ENCODE measurements around the gene TMEM151B.

The TMEM151B gene

DNA sequence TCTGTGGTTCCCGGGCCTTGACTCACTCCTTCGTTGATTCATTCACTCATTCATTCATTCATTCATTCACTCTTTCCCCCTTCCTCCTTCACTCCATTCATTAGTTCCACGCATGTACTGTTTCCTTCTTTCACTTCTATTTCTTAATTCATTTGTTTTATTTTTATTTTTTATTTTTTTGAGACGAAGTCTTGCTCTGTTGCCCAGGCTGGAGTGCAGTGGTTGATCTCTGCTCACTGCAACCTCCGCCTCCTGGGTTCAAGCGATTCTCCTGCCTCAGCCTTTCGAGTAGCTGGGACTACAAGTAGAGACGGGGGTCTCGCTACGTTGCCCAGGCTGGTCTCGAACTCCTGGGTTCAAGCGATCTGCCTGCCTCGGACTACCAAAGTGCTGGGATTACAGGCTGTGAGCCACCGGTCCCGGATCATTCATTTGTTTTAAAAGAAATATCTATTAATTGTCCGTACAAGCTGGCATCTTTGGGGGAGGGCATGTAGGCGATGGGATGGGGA lies 4.5 kb upstream of the TMEM151B start:
- H3K9me2 ChIP-seq (replicated peaks; ENCODE audit: low read depth, low read length), result no peaks in the 10 kb centered on the region
- H2AFZ ChIP-seq (ENCODE audit: low read length), result 0 out of 2 replicates have a peak overlapping the region, but pooled peaks have one; percentile 85
- peaks cover 36% of the 10 kb centered on the region for H3K79me2 ChIP-seq (ENCODE audit: insufficient read depth, low read length)
- peak overlapping the region; percentile 85 for H3K4me3 ChIP-seq (ENCODE audit: low read length, poor library complexity, severe bottlenecking)
- peak overlapping the region; percentile 93 for H3K4me2 ChIP-seq (ENCODE audit: low read depth, low read length, poor library complexity, severe bottlenecking)
- TF ChIP-seq, protein P1, sequence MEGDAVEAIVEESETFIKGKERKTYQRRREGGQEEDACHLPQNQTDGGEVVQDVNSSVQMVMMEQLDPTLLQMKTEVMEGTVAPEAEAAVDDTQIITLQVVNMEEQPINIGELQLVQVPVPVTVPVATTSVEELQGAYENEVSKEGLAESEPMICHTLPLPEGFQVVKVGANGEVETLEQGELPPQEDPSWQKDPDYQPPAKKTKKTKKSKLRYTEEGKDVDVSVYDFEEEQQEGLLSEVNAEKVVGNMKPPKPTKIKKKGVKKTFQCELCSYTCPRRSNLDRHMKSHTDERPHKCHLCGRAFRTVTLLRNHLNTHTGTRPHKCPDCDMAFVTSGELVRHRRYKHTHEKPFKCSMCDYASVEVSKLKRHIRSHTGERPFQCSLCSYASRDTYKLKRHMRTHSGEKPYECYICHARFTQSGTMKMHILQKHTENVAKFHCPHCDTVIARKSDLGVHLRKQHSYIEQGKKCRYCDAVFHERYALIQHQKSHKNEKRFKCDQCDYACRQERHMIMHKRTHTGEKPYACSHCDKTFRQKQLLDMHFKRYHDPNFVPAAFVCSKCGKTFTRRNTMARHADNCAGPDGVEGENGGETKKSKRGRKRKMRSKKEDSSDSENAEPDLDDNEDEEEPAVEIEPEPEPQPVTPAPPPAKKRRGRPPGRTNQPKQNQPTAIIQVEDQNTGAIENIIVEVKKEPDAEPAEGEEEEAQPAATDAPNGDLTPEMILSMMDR (conservative IDR thresholded peaks at IDR 0.05; ENCODE audit: low read length), result no peak
- TF ChIP-seq EZH2phosphoT487 (IDR thresholded peaks at IDR 0.05; ENCODE audit: borderline replicate concordance), result no peak
- H3K27me3 ChIP-seq (ENCODE audit: insufficient read depth, low read length, poor library complexity, severe bottlenecking), result no peaks in the 10 kb centered on the region
- peaks cover 45% of the 10 kb centered on the region for H3K4me1 ChIP-seq (ENCODE audit: insufficient read depth, low read length, poor library complexity, severe bottlenecking)
- H3F3A ChIP-seq (ENCODE audit: low read depth), result no peaks in the 10 kb centered on the region
- H3K9ac ChIP-seq (ENCODE audit: low read depth, low read length, poor library complexity, severe bottlenecking), result no peak overlapping the region
- no peaks in the 10 kb centered on the region for H3K36me3 ChIP-seq (ENCODE audit: insufficient read depth, low read length)
- H3K9me3 ChIP-seq (ENCODE audit: insufficient read depth, low read depth, low read length), result no peaks in the 10 kb centered on the region
- peaks cover 18% of the 10 kb centered on the region for H4K20me1 ChIP-seq (ENCODE audit: insufficient read depth, low read length, poor library complexity, severe bottlenecking)

DNA sequence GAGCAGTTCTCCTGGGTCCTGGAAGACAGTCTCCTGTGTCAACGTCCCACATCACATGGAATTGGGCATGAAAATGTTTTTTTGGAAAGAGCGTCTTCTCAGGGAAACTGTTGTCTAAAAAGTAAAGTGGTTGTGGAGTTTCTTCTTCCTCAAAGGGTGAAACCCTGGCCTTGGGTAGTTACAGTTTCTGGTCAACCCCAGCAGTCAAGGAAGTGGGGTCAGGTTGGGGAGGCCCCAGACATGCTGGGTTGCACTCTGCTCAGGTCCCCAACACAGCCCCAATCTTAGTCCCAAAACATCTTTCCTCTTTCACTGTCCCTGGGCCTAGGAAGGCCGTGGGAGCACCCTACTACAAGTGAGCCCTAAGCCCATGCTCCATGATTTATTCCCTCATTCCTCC lies 3.9 kb upstream of the TMEM151B start:
- Histone ChIP-seq H4K20me1 (ENCODE audit: insufficient read depth, low read length, poor library complexity, severe bottlenecking) (peaks cover 18% of the 10 kb centered on the region), H3K4me1 (ENCODE audit: insufficient read depth, low read length, poor library complexity, severe bottlenecking) (peaks cover 45% of the 10 kb centered on the region), H3K27me3 (ENCODE audit: insufficient read depth, low read length, poor library complexity, severe bottlenecking) (no peaks in the 10 kb centered on the region), H3K9me3 (ENCODE audit: insufficient read depth, low read depth, low read length) (no peaks in the 10 kb centered on the region), H3K9me2 (replicated peaks; ENCODE audit: low read depth, low read length) (no peaks in the 10 kb centered on the region), H3K4me3 (ENCODE audit: low read length, poor library complexity, severe bottlenecking) (no peak overlapping the region), H3K4me2 (ENCODE audit: low read depth, low read length, poor library complexity, severe bottlenecking) (no peak overlapping the region), H3K79me2 (ENCODE audit: insufficient read depth, low read length) (peaks cover 36% of the 10 kb centered on the region), H3F3A (ENCODE audit: low read depth) (no peaks in the 10 kb centered on the region), H3K9ac (ENCODE audit: low read depth, low read length, poor library complexity, severe bottlenecking) (no peak overlapping the region), H2AFZ (ENCODE audit: low read length) (no peak overlapping the region), H3K36me3 (ENCODE audit: insufficient read depth, low read length) (no peaks in the 10 kb centered on the region)
- no peak for TF ChIP-seq EZH2phosphoT487 (IDR thresholded peaks at IDR 0.05; ENCODE audit: borderline replicate concordance)
- TF ChIP-seq, protein P1 (conservative IDR thresholded peaks at IDR 0.05; ENCODE audit: low read length), result no peak

DNA sequence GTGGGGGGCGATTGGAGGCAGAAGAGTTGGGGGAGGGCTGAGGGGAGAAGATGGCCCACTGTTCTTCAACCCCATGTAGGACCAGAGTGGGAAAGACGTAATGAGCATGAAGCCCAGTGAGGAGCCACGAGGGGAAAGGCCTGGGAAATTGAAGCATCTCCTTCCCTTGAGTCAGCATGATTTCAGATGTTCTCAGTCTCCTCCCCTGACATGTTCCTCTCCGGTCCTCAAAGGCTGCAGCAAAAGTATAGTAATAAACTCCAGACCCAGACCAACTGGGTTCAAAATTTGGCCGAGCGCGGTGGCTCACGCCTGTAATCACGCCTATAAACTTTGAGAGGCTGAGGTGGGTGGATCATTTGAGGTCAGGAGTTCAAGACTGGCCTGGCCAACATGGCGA lies 3.0 kb upstream of the TMEM151B start:
- Histone ChIP-seq H3K4me3 (ENCODE audit: low read length, poor library complexity, severe bottlenecking) (no peak overlapping the region), H4K20me1 (ENCODE audit: insufficient read depth, low read length, poor library complexity, severe bottlenecking) (peaks cover 13% of the 10 kb centered on the region), H3K9ac (ENCODE audit: low read depth, low read length, poor library complexity, severe bottlenecking) (no peak overlapping the region), H3K9me2 (replicated peaks; ENCODE audit: low read depth, low read length) (no peaks in the 10 kb centered on the region), H3K36me3 (ENCODE audit: insufficient read depth, low read length) (no peaks in the 10 kb centered on the region), H3K9me3 (ENCODE audit: insufficient read depth, low read depth, low read length) (no peaks in the 10 kb centered on the region), H3F3A (ENCODE audit: low read depth) (no peaks in the 10 kb centered on the region), H2AFZ (ENCODE audit: low read length) (no peak overlapping the region), H3K4me2 (ENCODE audit: low read depth, low read length, poor library complexity, severe bottlenecking) (no peak overlapping the region), H3K4me1 (ENCODE audit: insufficient read depth, low read length, poor library complexity, severe bottlenecking) (peaks cover 37% of the 10 kb centered on the region), H3K27me3 (ENCODE audit: insufficient read depth, low read length, poor library complexity, severe bottlenecking) (no peaks in the 10 kb centered on the region), H3K79me2 (ENCODE audit: insufficient read depth, low read length) (peaks cover 30% of the 10 kb centered on the region)
- no peak for TF ChIP-seq EZH2phosphoT487 (IDR thresholded peaks at IDR 0.05; ENCODE audit: borderline replicate concordance)
- TF ChIP-seq, protein P1 (conservative IDR thresholded peaks at IDR 0.05; ENCODE audit: low read length), result no peak

Data from Loucy (cell line).